Measurements from ENCODE around the gene TNIK. TPM values are rescaled to one million over a fixed set of nuclear protein-coding genes. Genes with fewer than 3 reads are reported as not detected.

The TNIK gene
- total and polyA plus RNA-seq, 2 experiments from 2014 or later = 14.6 to 34.3 TPM

DNA sequence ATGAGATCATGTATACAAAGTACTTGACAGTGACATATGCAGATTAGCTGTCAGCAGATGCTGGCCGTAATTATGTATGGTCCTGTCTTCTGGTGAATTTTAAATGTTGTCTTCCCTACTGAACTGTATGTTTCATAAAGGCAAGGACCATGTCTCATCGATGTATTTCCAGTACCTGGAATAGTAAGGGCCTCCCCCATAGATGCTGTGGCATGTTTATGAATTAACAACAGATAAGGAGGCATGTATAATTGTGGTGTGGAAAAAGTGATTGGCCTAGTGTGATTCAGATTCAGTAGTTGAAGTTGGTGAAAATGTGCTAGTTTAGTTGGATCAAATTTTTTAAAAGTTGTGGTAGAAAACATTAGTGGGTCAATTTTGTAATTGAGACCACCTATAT, 231.0 kb downstream of the TNIK start:
- H3K36me3 Mint-ChIP-seq (ENCODE audit: low read depth) = peaks cover 13% of the 10 kb centered on the region; the same call in 2 of the 3 replicates
- no peaks in the 10 kb centered on the region for H4K20me1 ChIP-seq (replicated peaks; ENCODE audit: insufficient read depth)
- no peak overlapping the region for H3K4me3 Mint-ChIP-seq
- H3K4me2 ChIP-seq = no peak overlapping the region
- H3K4me1 ChIP-seq (ENCODE audit: insufficient read depth) = peaks cover 3% of the 10 kb centered on the region; the same call in 1 of the 2 replicates
- TF ChIP-seq EZH2phosphoT487 (IDR thresholded peaks at IDR 0.05; ENCODE audit: unreplicated experiment) = no peak
- no peak for TF ChIP-seq STAT1 (IDR thresholded peaks at IDR 0.05; ENCODE audit: unreplicated experiment)
- no peak for TF ChIP-seq NANOG (IDR thresholded peaks at IDR 0.05; ENCODE audit: borderline replicate concordance)
- TF ChIP-seq CREB1 (CRISPR knock-in tag; IDR thresholded peaks at IDR 0.05; ENCODE audit: low read depth) = no peak
- TF ChIP-seq, protein P1, sequence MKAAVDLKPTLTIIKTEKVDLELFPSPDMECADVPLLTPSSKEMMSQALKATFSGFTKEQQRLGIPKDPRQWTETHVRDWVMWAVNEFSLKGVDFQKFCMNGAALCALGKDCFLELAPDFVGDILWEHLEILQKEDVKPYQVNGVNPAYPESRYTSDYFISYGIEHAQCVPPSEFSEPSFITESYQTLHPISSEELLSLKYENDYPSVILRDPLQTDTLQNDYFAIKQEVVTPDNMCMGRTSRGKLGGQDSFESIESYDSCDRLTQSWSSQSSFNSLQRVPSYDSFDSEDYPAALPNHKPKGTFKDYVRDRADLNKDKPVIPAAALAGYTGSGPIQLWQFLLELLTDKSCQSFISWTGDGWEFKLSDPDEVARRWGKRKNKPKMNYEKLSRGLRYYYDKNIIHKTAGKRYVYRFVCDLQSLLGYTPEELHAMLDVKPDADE (IDR thresholded peaks at IDR 0.05) = no peak
- no peak for TF ChIP-seq EZH2 (IDR thresholded peaks at IDR 0.05; ENCODE audit: low read depth, unreplicated experiment)
- TF ChIP-seq, protein P2, sequence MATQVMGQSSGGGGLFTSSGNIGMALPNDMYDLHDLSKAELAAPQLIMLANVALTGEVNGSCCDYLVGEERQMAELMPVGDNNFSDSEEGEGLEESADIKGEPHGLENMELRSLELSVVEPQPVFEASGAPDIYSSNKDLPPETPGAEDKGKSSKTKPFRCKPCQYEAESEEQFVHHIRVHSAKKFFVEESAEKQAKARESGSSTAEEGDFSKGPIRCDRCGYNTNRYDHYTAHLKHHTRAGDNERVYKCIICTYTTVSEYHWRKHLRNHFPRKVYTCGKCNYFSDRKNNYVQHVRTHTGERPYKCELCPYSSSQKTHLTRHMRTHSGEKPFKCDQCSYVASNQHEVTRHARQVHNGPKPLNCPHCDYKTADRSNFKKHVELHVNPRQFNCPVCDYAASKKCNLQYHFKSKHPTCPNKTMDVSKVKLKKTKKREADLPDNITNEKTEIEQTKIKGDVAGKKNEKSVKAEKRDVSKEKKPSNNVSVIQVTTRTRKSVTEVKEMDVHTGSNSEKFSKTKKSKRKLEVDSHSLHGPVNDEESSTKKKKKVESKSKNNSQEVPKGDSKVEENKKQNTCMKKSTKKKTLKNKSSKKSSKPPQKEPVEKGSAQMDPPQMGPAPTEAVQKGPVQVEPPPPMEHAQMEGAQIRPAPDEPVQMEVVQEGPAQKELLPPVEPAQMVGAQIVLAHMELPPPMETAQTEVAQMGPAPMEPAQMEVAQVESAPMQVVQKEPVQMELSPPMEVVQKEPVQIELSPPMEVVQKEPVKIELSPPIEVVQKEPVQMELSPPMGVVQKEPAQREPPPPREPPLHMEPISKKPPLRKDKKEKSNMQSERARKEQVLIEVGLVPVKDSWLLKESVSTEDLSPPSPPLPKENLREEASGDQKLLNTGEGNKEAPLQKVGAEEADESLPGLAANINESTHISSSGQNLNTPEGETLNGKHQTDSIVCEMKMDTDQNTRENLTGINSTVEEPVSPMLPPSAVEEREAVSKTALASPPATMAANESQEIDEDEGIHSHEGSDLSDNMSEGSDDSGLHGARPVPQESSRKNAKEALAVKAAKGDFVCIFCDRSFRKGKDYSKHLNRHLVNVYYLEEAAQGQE (IDR thresholded peaks at IDR 0.05; ENCODE audit: unreplicated experiment) = no peak
- no peak for TF ChIP-seq JUNB (IDR thresholded peaks at IDR 0.05; ENCODE audit: unreplicated experiment)
- TF ChIP-seq, protein P3, sequence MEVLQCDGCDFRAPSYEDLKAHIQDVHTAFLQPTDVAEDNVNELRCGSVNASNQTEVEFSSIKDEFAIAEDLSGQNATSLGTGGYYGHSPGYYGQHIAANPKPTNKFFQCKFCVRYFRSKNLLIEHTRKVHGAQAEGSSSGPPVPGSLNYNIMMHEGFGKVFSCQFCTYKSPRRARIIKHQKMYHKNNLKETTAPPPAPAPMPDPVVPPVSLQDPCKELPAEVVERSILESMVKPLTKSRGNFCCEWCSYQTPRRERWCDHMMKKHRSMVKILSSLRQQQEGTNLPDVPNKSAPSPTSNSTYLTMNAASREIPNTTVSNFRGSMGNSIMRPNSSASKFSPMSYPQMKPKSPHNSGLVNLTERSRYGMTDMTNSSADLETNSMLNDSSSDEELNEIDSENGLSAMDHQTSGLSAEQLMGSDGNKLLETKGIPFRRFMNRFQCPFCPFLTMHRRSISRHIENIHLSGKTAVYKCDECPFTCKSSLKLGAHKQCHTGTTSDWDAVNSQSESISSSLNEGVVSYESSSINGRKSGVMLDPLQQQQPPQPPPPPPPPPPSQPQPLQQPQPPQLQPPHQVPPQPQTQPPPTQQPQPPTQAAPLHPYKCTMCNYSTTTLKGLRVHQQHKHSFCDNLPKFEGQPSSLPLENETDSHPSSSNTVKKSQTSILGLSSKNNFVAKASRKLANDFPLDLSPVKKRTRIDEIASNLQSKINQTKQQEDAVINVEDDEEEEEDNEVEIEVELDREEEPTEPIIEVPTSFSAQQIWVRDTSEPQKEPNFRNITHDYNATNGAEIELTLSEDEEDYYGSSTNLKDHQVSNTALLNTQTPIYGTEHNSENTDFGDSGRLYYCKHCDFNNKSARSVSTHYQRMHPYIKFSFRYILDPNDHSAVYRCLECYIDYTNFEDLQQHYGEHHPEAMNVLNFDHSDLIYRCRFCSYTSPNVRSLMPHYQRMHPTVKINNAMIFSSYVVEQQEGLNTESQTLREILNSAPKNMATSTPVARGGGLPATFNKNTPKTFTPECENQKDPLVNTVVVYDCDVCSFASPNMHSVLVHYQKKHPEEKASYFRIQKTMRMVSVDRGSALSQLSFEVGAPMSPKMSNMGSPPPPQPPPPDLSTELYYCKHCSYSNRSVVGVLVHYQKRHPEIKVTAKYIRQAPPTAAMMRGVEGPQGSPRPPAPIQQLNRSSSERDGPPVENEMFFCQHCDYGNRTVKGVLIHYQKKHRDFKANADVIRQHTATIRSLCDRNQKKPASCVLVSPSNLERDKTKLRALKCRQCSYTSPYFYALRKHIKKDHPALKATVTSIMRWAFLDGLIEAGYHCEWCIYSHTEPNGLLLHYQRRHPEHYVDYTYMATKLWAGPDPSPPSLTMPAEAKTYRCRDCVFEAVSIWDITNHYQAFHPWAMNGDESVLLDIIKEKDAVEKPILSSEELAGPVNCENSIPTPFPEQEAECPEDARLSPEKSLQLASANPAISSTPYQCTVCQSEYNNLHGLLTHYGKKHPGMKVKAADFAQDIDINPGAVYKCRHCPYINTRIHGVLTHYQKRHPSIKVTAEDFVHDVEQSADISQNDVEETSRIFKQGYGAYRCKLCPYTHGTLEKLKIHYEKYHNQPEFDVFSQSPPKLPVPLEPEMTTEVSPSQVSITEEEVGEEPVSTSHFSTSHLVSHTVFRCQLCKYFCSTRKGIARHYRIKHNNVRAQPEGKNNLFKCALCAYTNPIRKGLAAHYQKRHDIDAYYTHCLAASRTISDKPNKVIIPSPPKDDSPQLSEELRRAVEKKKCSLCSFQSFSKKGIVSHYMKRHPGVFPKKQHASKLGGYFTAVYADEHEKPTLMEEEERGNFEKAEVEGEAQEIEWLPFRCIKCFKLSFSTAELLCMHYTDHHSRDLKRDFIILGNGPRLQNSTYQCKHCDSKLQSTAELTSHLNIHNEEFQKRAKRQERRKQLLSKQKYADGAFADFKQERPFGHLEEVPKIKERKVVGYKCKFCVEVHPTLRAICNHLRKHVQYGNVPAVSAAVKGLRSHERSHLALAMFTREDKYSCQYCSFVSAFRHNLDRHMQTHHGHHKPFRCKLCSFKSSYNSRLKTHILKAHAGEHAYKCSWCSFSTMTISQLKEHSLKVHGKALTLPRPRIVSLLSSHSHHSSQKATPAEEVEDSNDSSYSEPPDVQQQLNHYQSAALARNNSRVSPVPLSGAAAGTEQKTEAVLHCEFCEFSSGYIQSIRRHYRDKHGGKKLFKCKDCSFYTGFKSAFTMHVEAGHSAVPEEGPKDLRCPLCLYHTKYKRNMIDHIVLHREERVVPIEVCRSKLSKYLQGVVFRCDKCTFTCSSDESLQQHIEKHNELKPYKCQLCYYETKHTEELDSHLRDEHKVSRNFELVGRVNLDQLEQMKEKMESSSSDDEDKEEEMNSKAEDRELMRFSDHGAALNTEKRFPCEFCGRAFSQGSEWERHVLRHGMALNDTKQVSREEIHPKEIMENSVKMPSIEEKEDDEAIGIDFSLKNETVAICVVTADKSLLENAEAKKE (CRISPR knock-in tag; IDR thresholded peaks at IDR 0.05) = no peak
- TF ChIP-seq, protein P4, sequence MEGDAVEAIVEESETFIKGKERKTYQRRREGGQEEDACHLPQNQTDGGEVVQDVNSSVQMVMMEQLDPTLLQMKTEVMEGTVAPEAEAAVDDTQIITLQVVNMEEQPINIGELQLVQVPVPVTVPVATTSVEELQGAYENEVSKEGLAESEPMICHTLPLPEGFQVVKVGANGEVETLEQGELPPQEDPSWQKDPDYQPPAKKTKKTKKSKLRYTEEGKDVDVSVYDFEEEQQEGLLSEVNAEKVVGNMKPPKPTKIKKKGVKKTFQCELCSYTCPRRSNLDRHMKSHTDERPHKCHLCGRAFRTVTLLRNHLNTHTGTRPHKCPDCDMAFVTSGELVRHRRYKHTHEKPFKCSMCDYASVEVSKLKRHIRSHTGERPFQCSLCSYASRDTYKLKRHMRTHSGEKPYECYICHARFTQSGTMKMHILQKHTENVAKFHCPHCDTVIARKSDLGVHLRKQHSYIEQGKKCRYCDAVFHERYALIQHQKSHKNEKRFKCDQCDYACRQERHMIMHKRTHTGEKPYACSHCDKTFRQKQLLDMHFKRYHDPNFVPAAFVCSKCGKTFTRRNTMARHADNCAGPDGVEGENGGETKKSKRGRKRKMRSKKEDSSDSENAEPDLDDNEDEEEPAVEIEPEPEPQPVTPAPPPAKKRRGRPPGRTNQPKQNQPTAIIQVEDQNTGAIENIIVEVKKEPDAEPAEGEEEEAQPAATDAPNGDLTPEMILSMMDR (conservative IDR thresholded peaks at IDR 0.05; ENCODE audit: low read depth in 2 of 2) = no peak
- TF ChIP-seq ZNF331 (CRISPR knock-in tag; IDR thresholded peaks at IDR 0.05; ENCODE audit: low read depth) = no peak
- no peak for TF ChIP-seq POLR2AphosphoS5 (IDR thresholded peaks at IDR 0.05; ENCODE audit: low read depth)
- no peak for TF ChIP-seq ZNF114 (CRISPR knock-in tag; IDR thresholded peaks at IDR 0.05)
- H3K9me3 Mint-ChIP-seq = peaks cover 2% of the 10 kb centered on the region; the same call in 1 of the 3 replicates
- no peak for DNase-seq (ENCODE audit: low spot score)
- no peak for ATAC-seq
- H3K4me1 Mint-ChIP-seq = peaks cover 19% of the 10 kb centered on the region
- peaks cover 5% of the 10 kb centered on the region; the same call in 1 of the 2 replicates for H3K9me2 ChIP-seq (ENCODE audit: insufficient read depth)
- no peaks in the 10 kb centered on the region; the same call in 1 of the 2 replicates for H3K79me2 ChIP-seq (replicated peaks; ENCODE audit: insufficient read depth)
- H3K27me3 ChIP-seq (ENCODE audit: insufficient read depth) = no peaks in the 10 kb centered on the region
- H2AFZ ChIP-seq = no peak overlapping the region
- no peak overlapping the region for H3K27ac Mint-ChIP-seq
- H3K27me3 Mint-ChIP-seq (ENCODE audit: insufficient read depth, low read depth, poor library complexity) = peaks cover 2% of the 10 kb centered on the region
- no peaks in the 10 kb centered on the region for H3K36me3 ChIP-seq (ENCODE audit: insufficient read depth)
- no peak overlapping the region for H3K4me3 ChIP-seq
- no peaks in the 10 kb centered on the region for H3F3A ChIP-seq (replicated peaks; ENCODE audit: low read depth)
- no peak overlapping the region for H3K27ac ChIP-seq (ENCODE audit: low read depth)
